Peyer's patch (tissue), 4 donors: ENCODE results near the gene MORC4. TPM values are rescaled to one million over a fixed set of nuclear protein-coding genes. Genes with fewer than 3 reads are reported as not detected.

Experiments
- DNase-seq, 3 donors: peaks; one replicate each; pipeline ENCODE4 v3.0.0-alpha.2; 2017 to 2019
- H3K27ac ChIP-seq, 4 donors: fragments of 200-600 bp; sonication (generic); one replicate each; pipeline ENCODE4 v1.5.1; 2016 to 2019
- H3K27me3 ChIP-seq, 2 donors: fragments of 200-600 bp; sonication (generic); one replicate each; pipeline ENCODE4 v1.5.1; 2019
- H3K36me3 ChIP-seq, 3 donors: fragments of 200-600 bp; sonication (generic); one replicate each; pipeline ENCODE4 v1.5.1; 2016 to 2019
- H3K4me1 ChIP-seq, 4 donors: fragments of 200-600 bp; sonication (generic); one replicate each; pipeline ENCODE4 v1.5.1; 2016 to 2019
- H3K4me3 ChIP-seq, 4 donors: fragments of 200-600 bp; sonication (generic); 1 replicate in 3 of 4; 2 replicates in 1 of 4; pipeline ENCODE4 v1.5.1; 2016 to 2019; ENCODE audit warnings: mild to moderate bottlenecking in 1 of 4
- H3K9me3 ChIP-seq, 4 donors: fragments of 200-600 bp; sonication (generic); one replicate each; pipeline ENCODE4 v1.5.1; 2016 to 2019; ENCODE audit warnings: mild to moderate bottlenecking in 1 of 4
- CTCF ChIP-seq, 6 experiments: fragments of 450-650 bp in 4 of 6; fragments of 200-600 bp in 2 of 6; sonication (generic) in 1 of 6; IDR thresholded peaks; one replicate each; pipeline ENCODE4 v1.5.1; 2017 to 2019; ENCODE audit warnings: antibody characterized with exemption in 6 of 6, mild to moderate bottlenecking in 3 of 6, moderate library complexity in 1 of 6
- POLR2A ChIP-seq, 2 donors: fragments of 450-650 bp; IDR thresholded peaks; one replicate each; pipeline ENCODE4 v1.5.1; 2017; ENCODE audit warnings: antibody characterized with exemption in 2 of 2, mild to moderate bottlenecking in 2 of 2, moderate library complexity in 2 of 2
- total RNA-seq, 4 donors: library from RNA; depleted of rRNA; stranded (reverse); fragments of >200 nt; gene quantifications; one replicate each; pipeline ENCODE4 v1.1.0, GENCODE V29; 2016

Gene MORC4
- total RNA-seq, 4 donors from 2014 or later: 5.9 to 47.9 (median 10.4) TPM

- H3K4me1 ChIP-seq: no peaks in the 10 kb centered on the region
- TF ChIP-seq CTCF (IDR thresholded peaks at IDR 0.05) (no peak), POLR2A (IDR thresholded peaks at IDR 0.05) (no peak)
- H3K36me3 ChIP-seq: no peaks in the 10 kb centered on the region
- H3K4me3 ChIP-seq: no peak overlapping the region
- no peak for DNase-seq
- no peaks in the 10 kb centered on the region for H3K9me3 ChIP-seq
- H3K27me3 ChIP-seq: no peaks in the 10 kb centered on the region
- H3K27ac ChIP-seq: no peak overlapping the region
Observed at GRCh38 chrX:106951230-106951629, 48.8 kb downstream of the MORC4 start.

- no peak for DNase-seq
- TF ChIP-seq POLR2A (IDR thresholded peaks at IDR 0.05) (no peak), CTCF (IDR thresholded peaks at IDR 0.05) (no peak)
- no peaks in the 10 kb centered on the region for H3K36me3 ChIP-seq
- H3K27ac ChIP-seq: no peak overlapping the region
- no peak overlapping the region for H3K4me3 ChIP-seq
- no peaks in the 10 kb centered on the region for H3K27me3 ChIP-seq
- H3K9me3 ChIP-seq: no peaks in the 10 kb centered on the region
- no peaks in the 10 kb centered on the region for H3K4me1 ChIP-seq
Observed at GRCh38 chrX:106950381-106950780, 49.6 kb downstream of the MORC4 start.

DNA sequence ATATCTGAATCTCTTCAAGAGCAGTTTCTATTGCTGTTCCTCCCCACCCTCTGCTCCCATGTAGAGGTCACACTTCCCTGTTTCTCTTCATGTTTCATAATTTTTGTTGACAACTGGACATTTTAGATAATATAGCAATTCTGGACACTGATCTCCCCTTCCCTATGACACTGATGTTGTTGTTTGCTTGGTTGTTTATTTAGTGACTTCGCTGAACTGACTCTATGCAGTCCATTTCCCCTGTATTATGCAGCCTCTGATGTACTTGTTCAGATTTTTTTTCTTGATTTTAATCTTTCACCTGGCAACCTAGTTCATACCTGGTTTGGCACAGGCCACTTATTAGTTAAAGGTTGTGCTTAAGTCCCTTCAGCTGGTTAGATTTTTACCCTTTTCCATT is 50.6 kb downstream of the MORC4 start:
- DNase-seq: no peak
- H3K27me3 ChIP-seq: no peaks in the 10 kb centered on the region
- TF ChIP-seq POLR2A (IDR thresholded peaks at IDR 0.05) (no peak), CTCF (IDR thresholded peaks at IDR 0.05) (no peak)
- no peak overlapping the region for H3K27ac ChIP-seq
- H3K9me3 ChIP-seq: no peaks in the 10 kb centered on the region
- no peak overlapping the region for H3K4me3 ChIP-seq
- H3K4me1 ChIP-seq: no peaks in the 10 kb centered on the region
- no peaks in the 10 kb centered on the region for H3K36me3 ChIP-seq

DNA sequence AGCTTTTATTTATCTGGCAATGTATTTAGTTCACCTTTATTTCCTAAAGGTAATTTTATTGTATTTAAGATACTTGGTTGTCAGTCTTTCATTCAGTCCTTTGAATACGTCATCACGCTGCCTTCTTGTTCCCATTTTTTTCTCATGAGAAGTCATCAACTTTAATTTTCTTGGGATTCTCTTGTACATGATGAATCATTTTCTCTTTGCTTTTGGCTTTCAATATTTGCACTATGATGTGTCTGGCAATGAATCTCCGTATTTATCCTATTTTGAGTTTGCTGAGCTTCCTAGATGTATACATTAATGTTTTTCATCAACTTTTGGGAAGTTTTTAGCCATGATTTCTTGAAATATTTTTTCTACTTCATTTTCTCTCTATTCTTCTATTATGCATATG is 51.4 kb downstream of the MORC4 start:
- DNase-seq: no peak
- no peaks in the 10 kb centered on the region for H3K36me3 ChIP-seq
- no peaks in the 10 kb centered on the region for H3K9me3 ChIP-seq
- H3K4me1 ChIP-seq: no peaks in the 10 kb centered on the region
- TF ChIP-seq POLR2A (IDR thresholded peaks at IDR 0.05) (no peak), CTCF (IDR thresholded peaks at IDR 0.05) (no peak)
- no peaks in the 10 kb centered on the region for H3K27me3 ChIP-seq
- H3K27ac ChIP-seq: no peak overlapping the region
- H3K4me3 ChIP-seq: no peak overlapping the region

DNA sequence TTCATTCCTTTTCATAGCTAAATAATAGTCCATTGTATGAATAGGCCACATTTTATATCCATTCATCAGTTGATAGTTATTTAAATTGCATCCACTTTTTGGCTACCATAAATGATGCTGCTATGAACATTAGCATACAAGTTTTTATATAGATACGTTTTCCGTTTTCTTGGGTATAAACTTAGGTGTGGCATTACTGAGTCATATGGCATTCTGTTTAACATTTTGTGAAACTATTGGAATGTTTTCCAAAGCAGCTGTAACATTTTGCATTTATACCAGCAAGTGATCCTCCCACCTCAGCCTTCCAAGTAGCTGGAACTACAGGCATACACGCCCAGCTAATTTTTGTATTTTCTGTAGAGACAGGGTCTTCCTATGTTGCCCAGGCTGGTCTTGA is 53.5 kb downstream of the MORC4 start:
- DNase-seq: no peak
- Histone ChIP-seq H3K27ac (no peak overlapping the region), H3K27me3 (no peaks in the 10 kb centered on the region), H3K9me3 (no peaks in the 10 kb centered on the region), H3K4me3 (no peak overlapping the region), H3K4me1 (no peaks in the 10 kb centered on the region), H3K36me3 (no peaks in the 10 kb centered on the region)
- TF ChIP-seq POLR2A (IDR thresholded peaks at IDR 0.05): no peak
- no peak for TF ChIP-seq CTCF (IDR thresholded peaks at IDR 0.05)

DNA sequence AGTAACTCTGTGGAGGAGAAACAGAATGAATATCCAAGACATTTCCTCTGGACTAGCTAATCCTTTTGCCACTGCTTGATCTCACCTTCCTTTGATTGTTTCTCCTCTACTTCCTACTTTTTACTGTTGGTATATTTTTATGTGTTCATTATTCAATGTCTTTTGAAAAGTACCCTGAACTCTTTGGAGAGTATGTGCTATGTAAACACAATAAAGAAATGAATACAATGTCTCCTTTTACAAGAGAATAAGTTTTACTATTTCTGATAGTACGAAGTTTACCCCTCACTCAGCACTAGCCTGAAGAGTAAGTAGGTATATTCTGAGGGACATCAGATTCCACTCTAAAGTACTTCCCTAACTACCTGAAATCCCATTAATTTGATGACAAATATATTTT is 59.9 kb downstream of the MORC4 start:
- Histone ChIP-seq H3K9me3 (no peaks in the 10 kb centered on the region), H3K4me1 (no peaks in the 10 kb centered on the region)
- no peak for TF ChIP-seq CTCF (IDR thresholded peaks at IDR 0.05)
- TF ChIP-seq POLR2A (IDR thresholded peaks at IDR 0.05): no peak

More for the DNA sequence above, 59.9 kb downstream of the MORC4 start:
- DNase-seq: no peak
- no peaks in the 10 kb centered on the region for H3K27me3 ChIP-seq
- H3K27ac ChIP-seq: no peak overlapping the region
- no peaks in the 10 kb centered on the region for H3K36me3 ChIP-seq
- no peak overlapping the region for H3K4me3 ChIP-seq
